GM23248 (cell line): ENCODE data around the gene TBC1D22A. TPM values are rescaled to one million over a fixed set of nuclear protein-coding genes. Genes with fewer than 3 reads are reported as not detected.

Experiments used
- DNase-seq: peaks from one replicate; pipeline ENCODE4 v3.0.0-alpha.2; 2015
- H2AFZ ChIP-seq: fragments of 200-600 bp; sonication (generic); 2 replicates; pipeline ENCODE4 v1.6.1; 2016; ENCODE audit warnings: antibody characterized with exemption
- H3F3A ChIP-seq: fragments of 200-600 bp; sonication (generic); 2 replicates; pipeline ENCODE4 v1.6.1; 2016; ENCODE audit warnings: mild to moderate bottlenecking, antibody characterized with exemption, mixed run types; ENCODE audit not compliant: insufficient read depth
- H3K27ac ChIP-seq: fragments of 200-600 bp; sonication (generic); 2 replicates; pipeline ENCODE4 v1.5.1; 2016; ENCODE audit warnings: mild to moderate bottlenecking
- H3K27me3 ChIP-seq: fragments of 200-600 bp; sonication (generic); replicated peaks from 2 replicates; pipeline ENCODE4 v1.6.1; 2016; ENCODE audit warnings: mild to moderate bottlenecking; ENCODE audit not compliant: insufficient read depth
- H3K36me3 ChIP-seq: fragments of 200-600 bp; sonication (generic); 2 replicates; pipeline ENCODE4 v1.6.1; 2016; ENCODE audit warnings: low read depth, mild to moderate bottlenecking
- H3K4me1 ChIP-seq: fragments of 200-600 bp; sonication (generic); 2 replicates; pipeline ENCODE4 v1.6.1; 2016; ENCODE audit warnings: mild to moderate bottlenecking; ENCODE audit not compliant: insufficient read depth
- H3K4me2 ChIP-seq: fragments of 200-600 bp; sonication (generic); one replicate; pipeline ENCODE4 v1.6.1; 2016; ENCODE audit warnings: mild to moderate bottlenecking; ENCODE audit not compliant: unreplicated experiment
- H3K4me3 ChIP-seq: fragments of 200-600 bp; sonication (generic); 2 replicates; pipeline ENCODE4 v1.5.1; 2016; ENCODE audit warnings: mild to moderate bottlenecking
- H3K79me2 ChIP-seq: fragments of 200-600 bp; sonication (generic); 2 replicates; pipeline ENCODE4 v1.6.1; 2016; ENCODE audit warnings: mild to moderate bottlenecking; ENCODE audit not compliant: insufficient read depth
- H3K9ac ChIP-seq: fragments of 200-600 bp; sonication (generic); 2 replicates; pipeline ENCODE4 v1.6.1; 2016; ENCODE audit warnings: mild to moderate bottlenecking
- H3K9me2 ChIP-seq: fragments of 200-600 bp; sonication (generic); 2 replicates; pipeline ENCODE4 v1.6.1; 2016; ENCODE audit warnings: mixed run types, mild to moderate bottlenecking, moderate library complexity; ENCODE audit not compliant: insufficient read depth
- H3K9me3 ChIP-seq: fragments of 200-600 bp; sonication (generic); one replicate; pipeline ENCODE4 v1.6.1; 2017; ENCODE audit warnings: low read depth
- H4K20me1 ChIP-seq: fragments of 200-600 bp; sonication (generic); 2 replicates; pipeline ENCODE4 v1.6.0; 2016; ENCODE audit not compliant: insufficient read depth
- EZH2 ChIP-seq: fragments of 200-600 bp; sonication (generic); IDR thresholded peaks from 2 replicates; pipeline ENCODE4 v1.6.1; 2018; ENCODE audit warnings: antibody characterized with exemption, mild to moderate bottlenecking; ENCODE audit not compliant: insufficient read depth, poor library complexity, severe bottlenecking
- EZH2phosphoT487 ChIP-seq: fragments of 200-600 bp; sonication (generic); IDR thresholded peaks from 2 replicates; pipeline ENCODE4 v1.6.1; 2018; ENCODE audit warnings: antibody characterized with exemption, moderate library complexity, mild to moderate bottlenecking, low read depth; ENCODE audit not compliant: insufficient read depth
- WGBS, 2 experiments: methylation state at CpG; one replicate each; pipeline ENCODE4 v1.1.6; 2015 to 2017; ENCODE audit warnings: low lambda C conversion rate in 2 of 2, low coverage in 1 of 2; ENCODE audit errors: missing lambda C conversion rate in 2 of 2; 5-methylcytosine and 5-hydroxymethylcytosine counted together
- in situ Hi-C: fragments of 300-500 bp; cut with MboI; formaldehyde crosslinking; loops from 2 replicates; pipeline ENCODE4 v1.15.0; 2020
- polyA plus RNA-seq: library from polyadenylated mRNA; unstranded; fragments of >200 nt; fragmentation: Nextera tagmentation; extraction: Ambion mirVana; gene quantifications from 2 replicates; pipeline ENCODE4 v1.2.1, GENCODE V29; 2016
- total RNA-seq: library from RNA; depleted of rRNA; stranded (reverse); fragments of >200 nt; shearing (Covaris generic); gene quantifications from 2 replicates; pipeline ENCODE4 v1.2.3, GENCODE V29; 2014

Gene TBC1D22A
- total and polyA plus RNA-seq, 2 experiments from 2014 or later, result 12.3 to 16.9 TPM

- WGBS, 2 experiments, result 91 to 92% methylated on average over 12 of the region's 12 CpGs
- Histone ChIP-seq H3K27me3 (no peaks in the 10 kb centered on the region), H3K9ac (no peak overlapping the region), H3K4me2 (no peak overlapping the region), H4K20me1 (no peaks in the 10 kb centered on the region), H3K9me3 (no peaks in the 10 kb centered on the region), H3K4me3 (no peak overlapping the region), H3K4me1 (peaks cover under 1% of the 10 kb centered on the region; the same call in 1 of the 2 replicates), H3K9me2 (no peaks in the 10 kb centered on the region), H3K36me3 (no peaks in the 10 kb centered on the region), H3F3A (0 out of 2 replicates have a peak, but pooled peaks cover under 1% of the 10 kb centered on the region), H2AFZ (no peak overlapping the region), H3K27ac (no peak overlapping the region), H3K79me2 (no peaks in the 10 kb centered on the region)
- no peak for DNase-seq
- TF ChIP-seq EZH2, result no peak
- no peak for TF ChIP-seq EZH2phosphoT487
- in situ Hi-C loops, result no loop called here
These were observed 228.6 kb downstream of the TBC1D22A start for GRCh38 chr22:46990937-46991550.

DNA sequence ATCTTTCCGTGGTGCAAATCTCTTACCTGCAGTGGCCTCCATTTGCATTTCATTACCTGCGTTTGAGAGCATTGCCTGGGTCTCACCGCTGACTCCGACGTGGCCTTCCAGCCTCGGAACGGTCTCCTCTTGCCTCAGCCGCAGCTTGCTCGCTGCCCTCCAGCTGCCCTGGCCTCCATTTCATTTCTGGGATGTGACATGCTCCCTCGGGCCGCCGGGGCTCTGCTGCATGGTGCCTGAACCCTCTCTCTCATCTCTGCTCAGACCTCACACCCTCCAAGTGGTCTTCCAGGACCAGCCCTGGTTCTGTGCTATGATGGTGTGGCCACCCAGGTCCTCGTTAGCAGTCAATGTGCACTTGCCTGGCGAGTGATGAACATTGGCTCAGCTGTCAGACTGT lies 229.2 kb downstream of the TBC1D22A start:
- Histone ChIP-seq H3K4me2 (no peak overlapping the region), H3K4me3 (no peak overlapping the region), H3K9me3 (no peaks in the 10 kb centered on the region), H3F3A (no peaks in the 10 kb centered on the region), H3K9me2 (no peaks in the 10 kb centered on the region), H4K20me1 (no peaks in the 10 kb centered on the region), H3K4me1 (no peaks in the 10 kb centered on the region), H3K79me2 (no peaks in the 10 kb centered on the region), H2AFZ (no peak overlapping the region), H3K36me3 (no peaks in the 10 kb centered on the region), H3K27ac (no peak overlapping the region), H3K9ac (no peak overlapping the region), H3K27me3 (no peaks in the 10 kb centered on the region)
- TF ChIP-seq EZH2phosphoT487 (no peak), EZH2 (no peak)
- DNase-seq, result no peak
- WGBS, 2 experiments, result 90 to 94% methylated on average over 14 of the region's 14 CpGs
- in situ Hi-C loops, result no loop called here

DNA sequence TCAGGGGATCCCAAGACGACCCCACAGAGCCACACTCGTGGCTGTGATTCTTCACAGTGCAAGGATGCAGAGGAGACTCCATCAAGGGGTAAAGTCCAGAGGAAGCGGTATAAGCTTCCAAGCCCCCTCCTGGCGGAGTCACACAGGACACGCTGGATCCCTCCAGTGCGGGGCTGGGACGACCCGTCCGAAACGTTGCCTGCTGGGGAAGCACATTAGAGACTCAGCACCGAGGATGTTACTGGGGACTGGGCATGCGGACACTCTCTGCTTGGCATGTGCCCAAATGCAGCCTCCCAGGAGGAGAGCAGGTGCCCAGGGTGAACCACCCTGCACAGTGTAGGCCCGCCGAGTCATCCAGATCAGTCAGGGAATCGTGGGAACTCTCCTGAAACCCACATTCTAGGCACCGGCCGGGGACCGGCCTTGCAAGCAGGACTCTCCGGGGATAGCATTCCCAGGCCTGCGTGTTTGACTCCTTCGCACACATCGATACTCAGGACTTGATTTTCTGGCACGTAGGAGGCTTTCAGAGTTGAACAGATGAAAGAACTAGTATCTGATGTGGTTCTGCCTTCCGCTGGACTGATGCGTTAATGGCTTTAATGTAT lies 229.8 kb downstream of the TBC1D22A start:
- TF ChIP-seq EZH2phosphoT487 (no peak), EZH2 (no peak)

GRCh38 chr22:46993633-46994032 lies 231.2 kb downstream of the TBC1D22A start:
- H3F3A ChIP-seq, result no peaks in the 10 kb centered on the region
- H3K4me2 ChIP-seq, result no peak overlapping the region
- WGBS, 2 experiments, result 68 to 73% methylated on average over 13 to 14 of the region's 14 CpGs
- in situ Hi-C loops, result no loop called here
- H3K27ac ChIP-seq, result no peak overlapping the region
- H3K4me3 ChIP-seq, result no peak overlapping the region
- no peaks in the 10 kb centered on the region for H3K79me2 ChIP-seq
- H3K9me2 ChIP-seq, result no peaks in the 10 kb centered on the region
- H3K27me3 ChIP-seq, result no peaks in the 10 kb centered on the region
- DNase-seq, result no peak
- no peak overlapping the region for H2AFZ ChIP-seq
- H3K9ac ChIP-seq, result no peak overlapping the region
- no peaks in the 10 kb centered on the region for H3K9me3 ChIP-seq
- no peaks in the 10 kb centered on the region for H4K20me1 ChIP-seq
- TF ChIP-seq EZH2, result no peak
- no peak for TF ChIP-seq EZH2phosphoT487
- no peaks in the 10 kb centered on the region for H3K36me3 ChIP-seq
- H3K4me1 ChIP-seq, result no peaks in the 10 kb centered on the region

More for the DNA sequence above, 229.8 kb downstream of the TBC1D22A start:
- H2AFZ ChIP-seq, result no peak overlapping the region
- no peaks in the 10 kb centered on the region for H4K20me1 ChIP-seq
- 95% methylated on average over 23 to 25 of the region's 25 CpGs for WGBS, 2 experiments
- no peaks in the 10 kb centered on the region for H3K9me3 ChIP-seq
- H3K36me3 ChIP-seq, result no peaks in the 10 kb centered on the region
- in situ Hi-C loops, result no loop called here
- no peak overlapping the region for H3K4me3 ChIP-seq
- no peak for DNase-seq
- H3K4me2 ChIP-seq, result no peak overlapping the region
- H3K9me2 ChIP-seq, result no peaks in the 10 kb centered on the region
- no peaks in the 10 kb centered on the region for H3F3A ChIP-seq
- H3K27me3 ChIP-seq, result no peaks in the 10 kb centered on the region
- no peak overlapping the region for H3K27ac ChIP-seq
- no peaks in the 10 kb centered on the region for H3K4me1 ChIP-seq
- no peak overlapping the region for H3K9ac ChIP-seq
- no peaks in the 10 kb centered on the region for H3K79me2 ChIP-seq

DNA sequence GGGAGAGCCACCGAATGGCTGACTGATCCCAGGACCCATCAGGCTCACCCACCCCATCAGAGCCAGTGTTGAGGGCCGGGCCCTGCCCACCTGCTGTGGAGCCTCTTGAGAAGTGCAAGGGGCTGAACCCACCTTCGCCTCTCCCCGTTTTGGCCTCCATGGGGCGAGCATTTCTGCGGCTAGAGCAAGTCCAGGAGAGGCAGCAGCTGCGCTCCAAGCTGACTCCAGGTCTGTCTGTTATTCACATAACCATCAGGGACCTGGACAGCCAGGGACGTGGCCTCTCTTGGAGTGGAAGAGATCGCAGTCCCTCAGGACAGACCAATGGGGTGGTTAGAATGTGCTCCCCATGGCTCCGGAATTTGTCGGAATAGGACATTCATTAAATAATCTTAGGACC lies 231.8 kb downstream of the TBC1D22A start:
- no peaks in the 10 kb centered on the region for H4K20me1 ChIP-seq
- no peak overlapping the region for H3K4me2 ChIP-seq
- H3K9ac ChIP-seq, result no peak overlapping the region
- no peaks in the 10 kb centered on the region for H3F3A ChIP-seq
- H2AFZ ChIP-seq, result no peak overlapping the region
- H3K4me3 ChIP-seq, result no peak overlapping the region
- no peaks in the 10 kb centered on the region for H3K9me3 ChIP-seq
- in situ Hi-C loops, result no loop called here
- H3K27me3 ChIP-seq, result no peaks in the 10 kb centered on the region
- no peaks in the 10 kb centered on the region for H3K9me2 ChIP-seq
- no peak for TF ChIP-seq EZH2phosphoT487
- H3K27ac ChIP-seq, result no peak overlapping the region
- no peak for DNase-seq
- WGBS, 2 experiments, result 95 to 96% methylated on average over 11 of the region's 11 CpGs
- no peaks in the 10 kb centered on the region for H3K4me1 ChIP-seq
- H3K36me3 ChIP-seq, result no peaks in the 10 kb centered on the region
- H3K79me2 ChIP-seq, result no peaks in the 10 kb centered on the region
